Posterior vena cava (tissue), 2 donors: ENCODE measurements around the gene SPACA7. TPM values are rescaled to one million over a fixed set of nuclear protein-coding genes. Genes with fewer than 3 reads are reported as not detected.

Experiments used
- DNase-seq: peaks from one replicate; pipeline ENCODE4 v3.0.0-alpha.2; 2020; ENCODE audit warnings: low spot score
- intact Hi-C, 2 donors: fragments of 100-400 bp; cut with DNase I; formaldehyde crosslinking; loops; one replicate each; pipeline versions ENCODE4 v1.14.1 to v1.14.2; 2022 to 2023
- total RNA-seq, 2 donors: library from RNA; stranded (reverse); fragmentation: NEBNext Ultra II Directional; extraction: Animal tissue kit (Norgen Biotek cat#: 25700); gene quantifications; one replicate each; pipeline ENCODE4 v1.2.1, GENCODE V29; 2021
- donor health status: DM: yes; HTN: yes; CAD: no.
- donor health status: DM: yes; HTN: yes; CAD: no.

SPACA7 gene
- total RNA-seq, 2 donors from 2014 or later, result not detected

- intact Hi-C loops, result no loop called here
- peak; percentile 59 for DNase-seq
These were observed 78.6 kb downstream of the SPACA7 start for GRCh38 chr13:112454648-112455334.

DNA sequence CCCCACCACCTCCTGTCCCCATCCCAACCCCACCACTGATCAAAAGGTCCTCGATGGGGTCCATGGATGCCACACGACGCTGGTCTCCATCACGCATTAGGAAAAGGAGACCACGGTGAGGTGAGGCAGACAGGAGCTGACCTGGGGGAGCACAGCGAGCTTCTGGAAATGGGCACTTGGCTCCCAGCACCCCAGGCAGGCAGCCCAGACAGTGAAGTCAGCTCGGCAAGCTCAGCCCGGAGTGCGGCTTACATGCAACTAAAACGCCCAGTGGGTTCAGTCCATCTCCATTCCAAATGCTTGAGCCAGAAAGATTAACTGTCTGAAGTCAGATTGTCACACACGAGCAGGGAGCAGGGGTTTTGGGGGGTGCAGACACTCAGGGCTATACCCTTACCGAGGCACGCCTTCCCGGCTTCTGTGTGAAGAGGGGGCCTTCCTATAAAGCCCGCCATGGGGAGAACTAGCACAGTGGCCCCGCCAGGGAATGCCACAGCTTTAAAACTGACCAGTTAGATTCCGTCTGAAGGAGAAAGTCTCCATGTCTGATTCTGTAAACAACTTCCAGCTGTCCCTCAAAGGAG, 79.4 kb downstream of the SPACA7 start:
- intact Hi-C loops, result no loop called here
- peak; percentile 72 for DNase-seq

- DNase-seq, result no peak
- intact Hi-C loops, result no loop called here
These were observed 80.2 kb downstream of the SPACA7 start for GRCh38 chr13:112456138-112457056.

DNA sequence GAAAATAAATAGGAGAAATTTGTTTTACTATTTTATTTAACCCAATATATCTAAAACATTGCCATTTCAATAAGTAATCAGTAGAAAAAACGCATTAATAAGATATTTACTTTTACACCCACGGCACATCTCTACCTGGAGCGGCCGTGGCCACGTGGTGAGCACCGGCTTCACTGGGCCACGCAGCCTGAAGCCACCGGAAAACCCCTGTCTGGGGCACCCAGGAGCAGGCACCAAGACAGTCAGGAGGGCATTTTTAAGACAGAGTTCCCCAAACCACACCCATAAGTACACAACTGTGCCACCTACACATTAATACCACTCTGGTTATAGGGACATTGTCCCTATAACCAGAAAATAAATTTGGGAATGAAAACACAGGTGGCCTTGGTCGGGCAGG, 80.9 kb downstream of the SPACA7 start:
- no peak for DNase-seq
- intact Hi-C loops, result no loop called here

GRCh38 chr13:112457485-112457884, 81.3 kb downstream of the SPACA7 start:
- peak; percentile 74 for DNase-seq
- intact Hi-C loops, result no loop called here

GRCh38 chr13:112462408-112462807, 86.3 kb downstream of the SPACA7 start:
- intact Hi-C loops, result no loop called here
- no peak for DNase-seq

- intact Hi-C loops, result no loop called here
These were observed 88.6 kb downstream of the SPACA7 start for GRCh38 chr13:112464720-112465119.

DNA sequence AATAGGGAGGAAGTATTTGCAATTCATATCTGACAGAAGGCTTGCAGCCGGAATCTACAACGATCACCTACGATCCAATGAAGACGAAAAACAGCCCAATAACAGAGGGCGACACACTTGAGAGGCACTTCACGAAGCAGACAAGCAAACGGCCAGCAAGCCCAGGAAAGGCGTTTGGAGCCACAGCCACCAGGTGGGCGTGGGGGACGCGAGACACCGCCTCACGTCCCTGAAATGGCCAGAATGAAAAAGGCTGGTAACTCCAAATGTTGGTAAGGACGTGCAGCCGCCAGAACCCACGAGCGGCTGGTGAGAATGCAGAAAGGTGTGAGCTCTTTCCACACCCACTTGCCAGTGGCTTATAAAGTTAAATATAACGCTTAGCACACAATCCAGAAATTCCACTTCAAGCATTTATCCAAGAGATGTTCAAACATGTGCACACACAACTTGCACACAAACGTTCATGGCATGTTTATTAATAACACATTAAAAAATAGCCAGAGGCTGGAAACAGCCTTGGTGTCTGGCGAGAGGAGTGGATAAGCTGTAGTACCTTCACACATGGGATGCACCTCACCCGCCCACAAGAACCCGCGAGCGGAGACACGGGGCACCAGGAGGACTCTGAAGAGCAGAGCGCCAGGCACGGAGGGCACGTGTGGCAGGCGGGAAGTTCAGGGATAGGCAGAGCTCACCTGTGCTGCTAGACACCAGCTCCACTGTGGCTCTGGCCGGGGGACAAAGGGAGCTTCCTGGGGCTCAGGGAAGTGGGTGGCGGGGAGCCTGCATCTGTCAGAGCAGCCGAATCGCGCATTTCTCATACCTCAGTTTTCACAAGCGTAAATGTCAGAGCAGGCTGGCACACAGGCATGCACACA, 89.3 kb downstream of the SPACA7 start:
- no peak for DNase-seq
- intact Hi-C loops, result no loop called here

More at GRCh38 chr13:112464720-112465119, 88.6 kb downstream of the SPACA7 start:
- DNase-seq, result no peak

DNA sequence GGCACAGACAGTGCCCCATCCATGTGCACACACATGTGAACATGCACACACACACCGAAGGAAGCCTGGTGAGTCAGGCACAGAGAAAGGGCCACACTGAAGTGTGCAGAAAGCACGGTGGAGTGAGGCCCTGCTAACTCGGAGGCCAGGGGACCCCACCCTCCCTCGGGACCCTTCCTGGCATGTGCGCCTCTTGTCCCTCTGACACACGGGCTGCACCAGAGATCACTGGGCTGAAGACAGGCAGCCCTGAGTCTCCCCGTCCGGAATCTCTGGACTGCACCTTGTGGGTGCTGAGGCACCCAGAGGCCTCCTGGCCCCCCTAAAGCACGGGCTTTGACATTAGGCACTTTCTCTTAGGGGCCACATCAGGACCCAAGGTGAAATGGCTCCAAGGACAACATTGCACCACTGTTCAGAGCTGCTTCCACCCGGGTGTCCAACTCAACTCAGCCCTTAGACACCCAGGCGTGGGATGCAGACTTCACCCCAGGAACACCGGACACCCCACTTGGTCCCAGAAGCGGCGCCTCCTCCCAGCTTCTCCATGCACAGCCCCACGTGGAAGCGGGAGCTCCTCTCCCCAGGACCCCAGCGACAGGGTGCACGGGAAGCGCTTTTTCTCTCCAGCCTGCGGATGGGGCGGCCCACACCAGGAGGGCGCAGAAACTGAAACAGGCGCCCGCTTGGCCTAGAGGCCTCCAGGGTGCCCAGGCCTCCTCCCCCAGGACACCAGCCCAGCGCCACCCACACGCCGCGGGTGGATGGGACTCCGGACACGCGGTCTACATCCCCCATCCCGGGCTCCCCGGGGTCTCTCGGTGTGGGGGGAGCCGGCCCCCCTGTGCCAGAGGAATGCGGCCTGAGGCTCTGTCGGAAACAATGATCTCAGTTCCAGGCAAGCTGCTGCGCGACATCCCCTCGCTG, 90.2 kb downstream of the SPACA7 start:
- DNase-seq, result no peak

GRCh38 chr13:112467236-112467635, 91.1 kb downstream of the SPACA7 start:
- no peak for DNase-seq
- intact Hi-C loops, result no loop called here

More for the DNA sequence above, 90.2 kb downstream of the SPACA7 start:
- intact Hi-C loops, result no loop called here

GRCh38 chr13:112468069-112468468, 91.9 kb downstream of the SPACA7 start:
- intact Hi-C loops, result no loop called here

DNA sequence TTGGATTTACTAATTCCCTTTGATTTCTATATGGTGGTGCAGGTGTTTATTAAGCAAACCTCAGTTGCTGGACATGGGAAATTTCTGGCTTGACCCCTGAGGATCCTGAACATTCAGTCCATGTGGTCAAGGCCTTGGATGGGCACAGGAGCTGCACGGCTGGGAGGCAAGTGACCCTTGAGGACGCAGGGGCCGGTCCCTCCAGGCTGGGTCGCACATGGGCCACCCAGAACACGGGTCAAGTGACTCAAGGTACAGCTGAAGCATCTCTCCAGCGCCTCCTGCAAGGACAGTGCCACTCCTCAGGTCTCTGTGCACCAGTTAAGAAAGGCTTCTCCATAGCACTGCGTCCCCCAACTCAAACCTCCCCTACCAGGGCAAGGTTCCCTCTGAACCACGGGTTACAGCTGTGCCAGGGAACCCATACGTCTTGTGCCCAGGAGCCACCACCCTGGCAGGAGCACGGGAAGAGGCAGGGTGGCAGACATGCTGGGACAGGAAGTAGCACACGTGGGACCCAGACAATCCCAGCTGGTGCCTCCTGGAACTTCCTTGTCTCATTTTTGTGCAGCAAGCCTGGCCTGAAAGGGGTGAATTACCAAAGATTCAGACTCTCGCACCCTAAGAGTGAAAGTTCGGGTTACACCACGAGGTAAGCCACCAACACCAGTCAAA, 93.1 kb downstream of the SPACA7 start:
- intact Hi-C loops, result no loop called here
- DNase-seq, result no peak

More at GRCh38 chr13:112468069-112468468, 91.9 kb downstream of the SPACA7 start:
- no peak for DNase-seq

DNA sequence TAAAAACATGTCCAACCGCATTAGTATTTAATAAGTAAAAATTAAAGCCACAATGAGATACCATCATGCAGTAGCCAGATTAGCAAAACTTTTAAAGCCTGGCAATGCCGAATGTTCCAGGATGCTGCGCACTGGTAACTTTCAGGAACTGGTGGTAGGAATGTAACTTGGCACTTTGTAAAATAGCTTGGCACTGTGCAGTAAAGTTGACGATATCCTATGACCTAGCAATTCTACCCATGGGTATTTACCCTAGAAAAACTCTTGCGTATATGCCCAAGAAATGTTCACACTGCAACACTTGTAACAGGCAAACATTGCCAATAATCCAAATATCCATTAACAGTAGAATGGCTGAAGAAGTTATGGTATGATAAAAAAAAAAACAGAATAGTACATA, 97.7 kb downstream of the SPACA7 start:
- intact Hi-C loops, result no loop called here
- DNase-seq, result no peak

- intact Hi-C loops, result no loop called here
These were observed 98.7 kb downstream of the SPACA7 start for GRCh38 chr13:112474869-112475268.

DNA sequence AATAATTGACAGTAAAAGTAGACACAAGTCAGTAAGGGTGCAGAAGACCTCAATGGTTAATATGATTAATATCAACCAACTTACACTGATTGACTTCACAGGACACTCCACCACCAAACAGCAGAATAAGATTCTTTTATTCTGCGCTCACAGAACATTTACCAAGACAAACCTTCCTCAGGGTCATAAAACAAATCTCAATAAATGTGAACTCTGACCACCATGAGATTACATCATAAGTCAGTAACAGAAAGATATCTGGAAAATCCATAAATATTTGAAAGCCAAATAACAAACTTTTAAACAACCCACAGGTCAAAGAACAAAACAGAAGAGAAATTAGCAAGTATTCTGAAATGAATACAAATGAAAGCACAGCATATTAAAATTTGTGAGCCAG, 99.7 kb downstream of the SPACA7 start:
- intact Hi-C loops, result no loop called here
- DNase-seq, result no peak

More at GRCh38 chr13:112474869-112475268, 98.7 kb downstream of the SPACA7 start:
- no peak for DNase-seq

GRCh38 chr13:112477070-112477619, 101.0 kb downstream of the SPACA7 start:
- no peak for DNase-seq
- intact Hi-C loops, result no loop called here

DNA sequence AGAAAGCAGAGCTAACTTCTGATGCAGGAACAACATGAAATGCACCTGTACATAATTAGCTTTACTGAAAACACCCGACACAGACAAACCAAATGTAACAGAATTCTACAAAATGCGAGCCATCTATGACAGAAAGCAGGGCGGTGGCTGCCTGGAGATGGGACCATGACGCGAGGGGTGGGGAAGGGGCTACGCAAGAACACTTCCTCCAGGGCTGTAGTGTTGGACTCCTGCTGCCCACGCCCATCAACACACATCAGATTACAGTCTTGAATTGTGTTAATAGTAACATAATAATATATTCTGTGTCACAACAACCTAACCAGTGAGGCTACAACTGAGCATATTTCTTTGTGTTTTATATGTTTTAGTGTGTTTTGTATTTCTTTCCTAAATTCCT, 103.2 kb downstream of the SPACA7 start:
- intact Hi-C loops, result no loop called here

More for the DNA sequence above, 103.2 kb downstream of the SPACA7 start:
- no peak for DNase-seq
